H1 (cell line): ENCODE results near the gene CCDC116. TPM values are rescaled to one million over a fixed set of nuclear protein-coding genes. Genes with fewer than 3 reads are reported as not detected.
A peak's percentile ranks its signal among the peaks of the same experiment; 100 is the strongest.

ENCODE experiments used
- ASH2L ChIP-seq: fragments of 200-600, 300-600 bp; sonication (generic); IDR thresholded peaks from one replicate; pipeline ENCODE4 v1.7.1; 2017; ENCODE audit warnings: low read length
- ATF2 ChIP-seq: IDR thresholded peaks from 2 replicates; pipeline ENCODE4 v1.6.1; 2012; ENCODE audit warnings: low read length, inconsistent platforms
- BRCA1 ChIP-seq: IDR thresholded peaks from 2 replicates; pipeline ENCODE4 v1.6.1; 2012; ENCODE audit warnings: low read depth, low read length, improper control_type of control experiment
- CHD1 ChIP-seq: IDR thresholded peaks from 2 replicates; pipeline ENCODE4 v1.6.1; 2012; ENCODE audit warnings: low read depth, low read length, improper control_type of control experiment
- CREB1 ChIP-seq: IDR thresholded peaks from 2 replicates; pipeline ENCODE4 v1.6.1; 2012; ENCODE audit warnings: inconsistent platforms
- EGR1 ChIP-seq: IDR thresholded peaks from 2 replicates; pipeline ENCODE4 v1.6.1; 2011; ENCODE audit warnings: low read depth, low read length, borderline replicate concordance
- GTF2F1 ChIP-seq: IDR thresholded peaks from 2 replicates; pipeline ENCODE4 v1.6.1; 2012; ENCODE audit warnings: low read depth, low read length, improper control_type of control experiment, borderline replicate concordance
- HDAC2 ChIP-seq, 2 experiments: fragments of 300-600 bp in 1 of 2; sonication (generic) in 1 of 2; IDR thresholded peaks; 2 replicates each; pipeline ENCODE4 v1.6.1; 2011 to 2012; ENCODE audit warnings: low read depth in 2 of 2, low read length in 2 of 2, mild to moderate bottlenecking in 2 of 2, moderate library complexity in 2 of 2, borderline replicate concordance in 1 of 2, inconsistent platforms in 1 of 2
- JUND ChIP-seq: IDR thresholded peaks from 2 replicates; pipeline ENCODE4 v1.6.1; 2011; ENCODE audit warnings: mild to moderate bottlenecking, improper control_type of control experiment, low read length
- KDM1A ChIP-seq: fragments of 200-600, 300-600 bp; sonication (generic); IDR thresholded peaks from 2 replicates; pipeline ENCODE4 v1.7.1; 2016; ENCODE audit warnings: mild to moderate bottlenecking, low read length, borderline replicate concordance
- KDM4A ChIP-seq: IDR thresholded peaks from one replicate; pipeline ENCODE4 v1.7.1; 2012; ENCODE audit warnings: low read depth, mild to moderate bottlenecking, moderate library complexity, low read length, inconsistent platforms; ENCODE audit not compliant: severe bottlenecking
- MAFK ChIP-seq: IDR thresholded peaks from 2 replicates; pipeline ENCODE4 v1.6.1; 2012; ENCODE audit warnings: low read depth, mild to moderate bottlenecking, improper control_type of control experiment, low read length
- MAX ChIP-seq: IDR thresholded peaks from 2 replicates; pipeline ENCODE4 v1.6.1; 2012; ENCODE audit warnings: inconsistent platforms
- NRF1 ChIP-seq: IDR thresholded peaks from 2 replicates; pipeline ENCODE4 v1.6.1; 2011; ENCODE audit warnings: mild to moderate bottlenecking, low read depth, low read length, improper control_type of control experiment
- PHF8 ChIP-seq: fragments of 200-600 bp; sonication (generic); conservative IDR thresholded peaks from 2 replicates; pipeline ENCODE4 v1.7.1; 2012; ENCODE audit warnings: low read depth, mild to moderate bottlenecking, inconsistent platforms, low read length, moderate library complexity
- RNF2 ChIP-seq: fragments of 200-900, 300-1000 bp; sonication (generic); IDR thresholded peaks from 2 replicates; pipeline ENCODE4 v1.7.1; 2016; ENCODE audit warnings: borderline replicate concordance, low read depth, mild to moderate bottlenecking, antibody characterized with exemption, low read length; ENCODE audit not compliant: poor library complexity, severe bottlenecking; ENCODE audit errors: missing control alignments
- SP4 ChIP-seq: IDR thresholded peaks from 2 replicates; pipeline ENCODE4 v1.6.1; 2012; ENCODE audit warnings: low read length, inconsistent platforms
- SRF ChIP-seq: IDR thresholded peaks from 2 replicates; pipeline ENCODE4 v1.6.1; 2011; ENCODE audit warnings: mild to moderate bottlenecking, low read depth, low read length, moderate library complexity
- TBP ChIP-seq: IDR thresholded peaks from 2 replicates; pipeline ENCODE4 v1.6.1; 2011; ENCODE audit warnings: low read depth, low read length, improper control_type of control experiment
- polyA plus RNA-seq, 7 experiments: library from polyadenylated mRNA; depleted of rRNA in 3 of 7; stranded (reverse) in 5 of 7; unstranded in 2 of 7; fragments of >200 nt in 5 of 7; fragments of 200-250 nt in 2 of 7; gene quantifications; 1 replicate in 5 of 7; 2 replicates in 1 of 7; 4 replicates in 1 of 7; pipeline versions ENCODE4 v1.2.1 to v1.2.3, GENCODE V29; 2011 to 2013; ENCODE audit warnings: missing spikeins in 2 of 7, mixed read lengths in 2 of 7
- total RNA-seq: library from RNA; stranded (reverse); fragmentation: NEBNext Ultra II Directional; extraction: Animal tissue kit (Norgen Biotek cat#: 25700); gene quantifications from 2 replicates; pipeline ENCODE4 v1.2.1, GENCODE V29; 2021

Gene CCDC116
- total and polyA plus RNA-seq, 2 of the 8 experiments (the other 6 are each of a cell fraction or from before 2014, with no cell fraction given): 0.08 TPM; not detected in 1

- no peak for TF ChIP-seq JUND
- TF ChIP-seq MAFK: no peak
- TF ChIP-seq CREB1: no peak
- TF ChIP-seq BRCA1: no peak
- 0 out of 2 replicates have a peak, but pooled peaks have one; percentile 19 for TF ChIP-seq MAX
- TF ChIP-seq KDM1A: no peak
- TF ChIP-seq KDM4A: peak; percentile 25
- TF ChIP-seq RNF2: no peak
- no peak for TF ChIP-seq EGR1
- TF ChIP-seq PHF8: no peak; the same call in 1 of the 2 replicates
- TF ChIP-seq CHD1: no peak
- no peak for TF ChIP-seq SP4
- no peak for TF ChIP-seq ATF2
- no peak for TF ChIP-seq HDAC2 (IDR thresholded peaks at IDR 0.05; ENCODE audit: borderline replicate concordance in 1 of 2, low read depth in 2 of 2, low read length in 2 of 2)
- peak; percentile 11 for TF ChIP-seq ASH2L
- TF ChIP-seq NRF1: no peak
- TF ChIP-seq SRF: no peak
- no peak for TF ChIP-seq GTF2F1
- no peak for TF ChIP-seq TBP
Measured at GRCh38 chr22:21652547-21653545, 20.3 kb downstream of the CCDC116 start (continued).
